ENCODE results near the gene CNTN5. TPM values are rescaled to one million over a fixed set of nuclear protein-coding genes. Genes with fewer than 3 reads are reported as not detected.

The CNTN5 gene
- total RNA-seq, 1 donor from 2014 or later = 0.36 TPM

DNA sequence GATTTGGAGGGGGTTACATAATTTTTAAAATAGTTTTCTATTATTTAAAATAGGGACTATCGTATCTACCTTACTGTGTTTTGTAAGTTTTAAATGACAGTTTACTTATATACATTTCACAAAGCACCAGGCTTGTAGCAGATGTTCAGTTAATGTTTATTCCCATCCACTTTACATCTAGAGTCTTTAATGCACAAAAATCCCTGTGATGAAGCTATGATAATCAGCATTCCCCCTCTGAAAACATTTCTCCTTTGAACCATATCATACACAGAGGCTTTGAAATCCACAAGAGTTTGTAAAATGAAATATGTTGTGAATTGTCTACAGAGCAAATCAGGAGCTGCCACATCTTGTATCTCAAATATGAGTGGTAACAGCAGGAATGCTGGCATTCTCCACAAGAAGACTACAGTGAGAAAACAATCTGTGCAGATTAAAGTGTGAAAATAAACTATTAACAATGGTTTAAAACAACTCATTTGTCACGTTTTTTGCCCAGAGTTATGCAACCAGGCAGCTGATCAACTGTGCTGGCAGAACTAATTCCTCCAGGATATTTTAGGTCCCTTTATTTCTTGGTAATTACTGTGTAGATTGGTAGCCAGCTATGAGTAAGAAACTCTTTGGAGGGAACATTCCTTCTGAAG, 967.2 kb downstream of the CNTN5 start:
- Histone ChIP-seq H3K27me3 (ENCODE audit: low read depth) (no peaks in the 10 kb centered on the region), H3K9me3 (replicated peaks) (no peaks in the 10 kb centered on the region), H3K4me3 (no peak overlapping the region), H3K4me1 (no peaks in the 10 kb centered on the region), H3K27ac (replicated peaks) (no peak overlapping the region), H3K36me3 (no peaks in the 10 kb centered on the region)
- TF ChIP-seq, protein P1, sequence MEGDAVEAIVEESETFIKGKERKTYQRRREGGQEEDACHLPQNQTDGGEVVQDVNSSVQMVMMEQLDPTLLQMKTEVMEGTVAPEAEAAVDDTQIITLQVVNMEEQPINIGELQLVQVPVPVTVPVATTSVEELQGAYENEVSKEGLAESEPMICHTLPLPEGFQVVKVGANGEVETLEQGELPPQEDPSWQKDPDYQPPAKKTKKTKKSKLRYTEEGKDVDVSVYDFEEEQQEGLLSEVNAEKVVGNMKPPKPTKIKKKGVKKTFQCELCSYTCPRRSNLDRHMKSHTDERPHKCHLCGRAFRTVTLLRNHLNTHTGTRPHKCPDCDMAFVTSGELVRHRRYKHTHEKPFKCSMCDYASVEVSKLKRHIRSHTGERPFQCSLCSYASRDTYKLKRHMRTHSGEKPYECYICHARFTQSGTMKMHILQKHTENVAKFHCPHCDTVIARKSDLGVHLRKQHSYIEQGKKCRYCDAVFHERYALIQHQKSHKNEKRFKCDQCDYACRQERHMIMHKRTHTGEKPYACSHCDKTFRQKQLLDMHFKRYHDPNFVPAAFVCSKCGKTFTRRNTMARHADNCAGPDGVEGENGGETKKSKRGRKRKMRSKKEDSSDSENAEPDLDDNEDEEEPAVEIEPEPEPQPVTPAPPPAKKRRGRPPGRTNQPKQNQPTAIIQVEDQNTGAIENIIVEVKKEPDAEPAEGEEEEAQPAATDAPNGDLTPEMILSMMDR (IDR thresholded peaks at IDR 0.05; ENCODE audit: borderline replicate concordance) = no peak
- DNase-seq = no peak
- intact Hi-C loops (cut with micrococcal nuclease) = no loop called here

DNA sequence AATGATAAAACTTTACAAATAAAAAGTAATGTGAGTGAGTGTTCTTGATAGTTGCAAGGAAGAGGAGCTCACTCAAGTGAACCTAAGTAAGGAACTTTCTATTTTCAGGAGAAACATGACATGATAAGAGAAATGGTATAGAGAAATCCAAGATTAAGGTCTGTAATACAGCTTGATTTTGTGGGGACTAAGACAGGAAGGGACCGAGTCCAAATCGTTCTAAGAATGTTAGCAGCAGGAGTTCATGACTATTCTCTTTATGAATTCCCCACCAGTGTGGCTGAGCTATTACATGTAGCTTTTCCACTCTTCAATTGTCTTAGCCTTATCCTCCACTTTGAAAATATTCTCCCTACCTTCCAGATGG, 967.7 kb downstream of the CNTN5 start:
- H3K27ac ChIP-seq (replicated peaks) = no peak overlapping the region
- H3K4me1 ChIP-seq = no peaks in the 10 kb centered on the region
- no peak for DNase-seq
- H3K4me3 ChIP-seq = no peak overlapping the region
- TF ChIP-seq, protein P1 (IDR thresholded peaks at IDR 0.05; ENCODE audit: borderline replicate concordance) = no peak
- no peaks in the 10 kb centered on the region for H3K36me3 ChIP-seq
- H3K27me3 ChIP-seq (ENCODE audit: low read depth) = no peaks in the 10 kb centered on the region
- intact Hi-C loops (cut with micrococcal nuclease) = no loop called here
- no peaks in the 10 kb centered on the region for H3K9me3 ChIP-seq (replicated peaks)

DNA sequence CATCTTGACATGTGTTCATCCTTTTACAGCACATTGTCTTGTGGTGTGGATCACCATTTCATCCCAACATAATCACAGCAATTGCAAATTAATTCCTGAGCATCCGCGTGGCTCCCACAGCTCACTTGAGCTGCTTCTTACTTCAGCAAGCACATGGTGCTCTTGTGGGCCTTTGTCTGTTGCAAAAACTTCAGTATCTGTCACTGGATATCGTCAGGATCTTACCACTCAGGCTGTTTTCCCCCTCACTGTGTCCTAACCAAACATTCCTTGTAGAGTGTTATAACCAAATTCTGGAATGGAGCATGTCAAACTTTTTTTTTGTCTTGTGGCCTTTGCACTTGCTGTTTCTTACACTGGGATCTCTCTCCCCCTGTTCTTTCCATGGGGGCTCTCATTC, 983.2 kb downstream of the CNTN5 start:
- Histone ChIP-seq H3K9me3 (replicated peaks) (peaks cover 7% of the 10 kb centered on the region), H3K27me3 (ENCODE audit: low read depth) (no peaks in the 10 kb centered on the region), H3K27ac (replicated peaks) (no peak overlapping the region), H3K36me3 (no peaks in the 10 kb centered on the region), H3K4me1 (no peaks in the 10 kb centered on the region), H3K4me3 (no peak overlapping the region)
- no peak for DNase-seq
- TF ChIP-seq, protein P1 (IDR thresholded peaks at IDR 0.05; ENCODE audit: borderline replicate concordance) = no peak
- intact Hi-C loops (cut with micrococcal nuclease) = no loop called here

DNA sequence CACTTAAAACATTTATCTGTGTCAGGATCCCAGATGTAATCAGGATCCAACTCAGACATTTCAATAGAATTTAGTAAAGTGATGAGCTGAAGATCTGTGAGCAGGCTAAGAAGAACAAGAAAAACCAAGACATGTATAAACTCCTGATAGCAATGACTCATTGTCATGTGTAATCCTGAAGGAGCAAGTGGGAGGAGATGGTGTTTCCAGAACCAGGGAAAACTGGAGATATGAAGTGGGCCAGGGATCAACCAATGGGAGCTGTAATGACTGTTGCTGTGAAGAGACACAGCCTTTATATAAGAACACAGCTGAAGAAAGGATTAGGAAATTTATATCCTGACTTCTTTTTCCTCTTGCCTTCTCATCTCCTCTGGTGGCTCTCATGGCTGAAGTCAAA, 983.8 kb downstream of the CNTN5 start:
- H3K4me3 ChIP-seq = no peak overlapping the region
- no peaks in the 10 kb centered on the region for H3K36me3 ChIP-seq
- H3K4me1 ChIP-seq = no peaks in the 10 kb centered on the region
- intact Hi-C loops (cut with micrococcal nuclease) = no loop called here
- H3K9me3 ChIP-seq (replicated peaks) = peaks cover 11% of the 10 kb centered on the region
- no peaks in the 10 kb centered on the region for H3K27me3 ChIP-seq (ENCODE audit: low read depth)
- H3K27ac ChIP-seq (replicated peaks) = no peak overlapping the region
- DNase-seq = no peak
- TF ChIP-seq, protein P1 (IDR thresholded peaks at IDR 0.05; ENCODE audit: borderline replicate concordance) = no peak

DNA sequence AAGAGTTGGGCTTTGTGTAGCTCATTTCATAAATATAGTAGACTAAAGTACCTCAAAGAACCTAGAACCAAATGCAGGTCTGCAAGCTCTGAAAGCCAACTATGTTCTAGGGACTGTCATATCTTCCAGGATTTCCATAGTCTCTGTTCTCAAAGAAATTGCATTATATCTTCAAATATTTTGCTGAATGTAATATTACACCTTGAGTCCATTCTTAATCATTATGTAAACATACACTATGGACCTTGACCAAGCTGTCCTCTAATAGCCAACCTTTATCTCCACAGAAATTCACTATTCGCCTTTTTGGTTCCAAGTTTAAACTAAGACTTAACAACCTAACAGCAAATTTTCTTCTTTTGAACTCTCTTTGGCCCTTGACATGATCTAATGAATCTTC, 987.7 kb downstream of the CNTN5 start:
- H3K4me1 ChIP-seq = no peaks in the 10 kb centered on the region
- TF ChIP-seq, protein P1 (IDR thresholded peaks at IDR 0.05; ENCODE audit: borderline replicate concordance) = no peak
- no peak overlapping the region for H3K27ac ChIP-seq (replicated peaks)
- peaks cover 4% of the 10 kb centered on the region for H3K9me3 ChIP-seq (replicated peaks)
- no peak for DNase-seq
- no peak overlapping the region for H3K4me3 ChIP-seq
- no peaks in the 10 kb centered on the region for H3K27me3 ChIP-seq (ENCODE audit: low read depth)
- intact Hi-C loops (cut with micrococcal nuclease) = no loop called here
- H3K36me3 ChIP-seq = no peaks in the 10 kb centered on the region
